Stimulated activated CD8-positive, alpha-beta memory T cell treated with anti-CD3 and anti-CD28 coated beads, Interleukin-7, amount 100 ng/mL, for 24 hours (primary cell): ENCODE measurements around the gene MGAT5B.

Source experiments
- DNase-seq: peaks from one replicate; pipeline ENCODE4 v3.0.0-alpha.2; 2020; ENCODE audit warnings: low read depth

Gene MGAT5B

GRCh38 chr17:76905836-76906235 is 37.6 kb downstream of the MGAT5B start:
- DNase-seq, result no peak

GRCh38 chr17:76906463-76906862 is 38.3 kb downstream of the MGAT5B start:
- no peak for DNase-seq

GRCh38 chr17:76907352-76907751 is 39.1 kb downstream of the MGAT5B start:
- DNase-seq, result no peak

DNA sequence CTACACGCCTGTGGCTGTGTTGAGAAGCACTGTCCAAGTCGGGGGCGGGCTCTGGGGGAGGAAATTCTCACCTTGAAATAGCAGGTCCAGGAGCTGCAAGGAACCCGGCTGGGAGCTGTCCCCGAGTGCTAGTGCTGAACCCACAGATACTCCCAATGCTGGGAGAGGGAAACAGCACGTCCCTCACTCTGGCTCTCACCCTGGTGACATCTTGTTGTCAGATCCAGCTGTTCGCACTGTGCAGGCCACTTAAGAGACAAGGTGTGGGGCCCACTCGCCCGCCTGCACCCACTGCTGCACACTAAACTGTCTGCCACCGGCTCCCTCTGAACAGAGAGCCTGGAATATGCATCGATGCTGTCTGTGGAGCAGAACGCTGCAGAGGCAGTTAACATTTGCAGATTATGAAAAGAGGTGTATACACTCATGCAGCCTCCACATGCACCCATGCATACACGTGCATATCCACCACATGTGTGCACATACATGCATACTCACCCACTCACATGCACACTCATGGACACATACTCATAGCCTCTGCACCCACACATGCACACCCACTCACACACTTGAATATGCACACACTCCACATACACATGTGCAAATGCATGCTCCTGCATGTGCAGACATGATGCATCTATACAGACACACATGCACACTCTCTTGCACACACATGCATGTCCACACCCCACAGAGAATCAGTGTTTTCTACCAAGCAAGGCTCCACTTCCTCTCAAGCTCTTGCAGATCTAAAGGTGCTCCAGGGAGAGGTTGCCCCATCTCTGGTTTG is 42.0 kb downstream of the MGAT5B start:
- DNase-seq, result no peak

DNA sequence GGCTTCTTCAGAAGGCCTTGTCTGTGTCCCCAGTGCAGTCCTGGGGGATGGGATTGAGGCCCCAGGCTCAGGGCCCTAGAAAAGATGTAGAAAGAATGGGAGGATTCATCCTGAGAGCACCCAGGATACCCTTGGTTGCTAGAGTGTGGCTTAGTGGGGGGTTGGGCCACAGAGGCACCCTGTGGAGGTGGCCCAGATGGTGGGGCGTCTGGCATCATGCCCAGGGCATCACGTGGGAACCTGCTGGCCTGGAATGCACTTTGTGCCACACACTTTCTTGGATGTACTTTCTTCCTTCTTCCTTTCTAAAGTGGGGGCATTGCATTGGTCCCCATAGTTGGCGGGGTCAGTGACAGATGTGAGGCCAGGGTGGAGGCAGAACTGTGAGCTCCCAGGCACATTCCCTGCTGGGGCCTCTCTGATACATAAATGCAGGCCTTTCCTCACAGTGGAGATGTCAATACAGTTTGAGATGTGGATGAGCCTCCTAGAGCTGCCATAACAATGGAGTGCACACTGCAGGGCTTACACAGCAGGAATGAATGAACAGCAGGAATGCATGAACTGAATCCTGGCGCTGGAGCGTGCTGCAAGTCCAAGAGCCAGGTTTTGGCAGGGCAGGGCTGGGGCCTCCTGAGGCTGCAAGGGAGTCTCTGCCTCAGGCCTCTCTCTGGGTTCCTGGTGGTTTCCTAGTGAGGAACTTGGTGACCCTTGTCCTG is 43.3 kb downstream of the MGAT5B start:
- no peak for DNase-seq

GRCh38 chr17:76912421-76913164 is 44.4 kb downstream of the MGAT5B start:
- no peak for DNase-seq

DNA sequence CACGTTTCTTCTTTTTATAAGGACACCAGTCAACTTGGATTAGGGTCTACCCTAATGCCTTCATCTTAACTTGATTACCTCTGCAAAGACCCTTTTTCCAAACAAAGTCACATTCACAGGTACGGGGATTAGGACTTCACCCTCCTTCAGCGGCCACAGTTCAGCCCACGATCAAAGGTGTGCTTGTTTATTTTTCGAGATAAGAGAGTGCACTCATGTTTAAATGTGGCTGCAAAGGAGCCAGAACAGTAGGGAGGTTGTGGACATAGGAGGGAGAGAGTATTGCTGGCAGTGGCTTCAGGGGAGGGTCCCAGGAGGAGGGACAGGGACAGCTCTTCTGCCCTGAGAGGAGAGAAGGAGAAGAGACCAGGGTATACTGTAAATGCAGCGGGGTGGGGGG is 46.7 kb downstream of the MGAT5B start:
- DNase-seq, result no peak

DNA sequence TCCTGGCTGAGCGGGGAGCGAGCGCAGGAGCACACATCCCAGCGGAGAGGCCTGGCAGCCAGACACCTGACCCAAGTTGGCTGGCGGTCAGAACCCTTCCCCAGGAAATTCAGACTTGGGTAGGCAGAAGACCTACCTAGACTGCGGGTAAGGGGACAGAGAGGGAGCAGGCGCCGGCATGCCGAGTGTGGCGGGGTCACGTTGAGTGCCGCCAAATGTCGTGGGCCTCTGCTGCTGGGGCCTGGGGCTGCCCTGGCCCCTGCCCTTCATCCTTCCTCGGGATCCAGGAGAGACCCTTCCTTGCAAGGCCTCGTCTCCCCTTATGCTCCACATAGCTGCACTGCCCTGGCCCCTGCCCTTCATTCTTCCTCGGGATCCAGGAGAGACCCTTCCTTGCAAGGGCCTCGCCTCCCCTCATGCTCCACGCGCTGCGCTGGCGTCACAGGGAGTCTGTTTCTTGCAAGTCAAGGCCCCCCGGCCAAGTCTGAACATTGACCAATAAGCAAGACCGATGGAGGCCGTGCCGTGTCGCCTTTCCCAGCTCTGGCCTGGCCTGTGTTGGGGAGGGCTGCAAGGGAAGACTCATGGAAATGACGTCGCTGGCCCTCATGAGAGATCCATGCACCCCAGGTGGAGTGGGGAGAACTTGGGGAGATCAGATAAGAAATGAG is 47.8 kb downstream of the MGAT5B start:
- no peak for DNase-seq

GRCh38 chr17:76917829-76918228 is 49.6 kb downstream of the MGAT5B start:
- DNase-seq, result no peak

DNA sequence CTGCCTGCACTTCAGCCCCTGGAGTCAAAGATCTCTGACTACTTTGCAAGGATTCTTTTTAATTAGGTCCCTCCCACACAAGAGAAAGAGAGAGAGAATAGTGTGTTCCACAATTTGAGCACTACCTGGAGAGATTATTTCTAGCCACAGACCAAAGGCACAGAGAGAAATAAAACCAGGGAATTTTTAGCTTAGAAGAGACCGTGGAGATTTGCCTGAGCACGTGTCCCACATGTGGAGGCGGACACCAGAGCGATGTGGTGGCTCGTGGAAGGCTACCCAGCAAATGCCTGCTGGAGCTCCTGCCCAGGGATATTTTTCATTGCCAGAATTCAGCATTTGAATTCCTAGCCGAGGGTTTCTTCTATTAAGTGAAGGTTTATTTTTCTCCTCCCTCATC is 50.6 kb downstream of the MGAT5B start:
- no peak for DNase-seq

- no peak for DNase-seq
These were observed 52.3 kb downstream of the MGAT5B start for GRCh38 chr17:76920364-76921139.

GRCh38 chr17:76921340-76922036 is 53.3 kb downstream of the MGAT5B start:
- DNase-seq, result no peak

- no peak for DNase-seq
These were observed 53.9 kb downstream of the MGAT5B start for GRCh38 chr17:76922084-76922483.

GRCh38 chr17:76922967-76923366 is 54.8 kb downstream of the MGAT5B start:
- no peak for DNase-seq

DNA sequence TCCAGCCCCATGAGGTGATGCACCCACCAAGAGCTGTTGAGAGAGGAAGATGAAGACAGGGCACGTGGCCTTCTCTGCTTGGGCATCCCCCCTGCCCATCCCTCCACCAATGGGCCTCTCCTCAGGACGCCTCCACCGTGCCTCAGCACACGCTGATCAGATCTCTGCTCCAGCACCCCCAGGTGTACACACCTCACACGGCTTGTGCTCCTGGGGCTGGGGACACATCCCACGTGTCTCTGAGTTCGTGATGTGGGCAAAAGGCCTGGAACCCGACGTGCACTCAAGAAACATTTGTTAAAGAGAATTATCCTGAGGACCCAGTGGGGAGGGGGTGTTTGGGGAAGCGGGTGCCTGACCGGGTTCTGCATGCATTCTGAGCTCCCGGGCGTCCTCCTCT is 55.3 kb downstream of the MGAT5B start:
- DNase-seq, result no peak

GRCh38 chr17:76924345-76925342 is 56.4 kb downstream of the MGAT5B start:
- no peak for DNase-seq

- DNase-seq, result no peak
These were observed 57.3 kb downstream of the MGAT5B start for GRCh38 chr17:76925441-76925891.

GRCh38 chr17:76926237-76926866 is 58.1 kb downstream of the MGAT5B start:
- DNase-seq, result no peak

GRCh38 chr17:76927577-76927976 is 59.4 kb downstream of the MGAT5B start:
- DNase-seq, result no peak
